ENCODE results near the gene PLEKHA1.

DNA sequence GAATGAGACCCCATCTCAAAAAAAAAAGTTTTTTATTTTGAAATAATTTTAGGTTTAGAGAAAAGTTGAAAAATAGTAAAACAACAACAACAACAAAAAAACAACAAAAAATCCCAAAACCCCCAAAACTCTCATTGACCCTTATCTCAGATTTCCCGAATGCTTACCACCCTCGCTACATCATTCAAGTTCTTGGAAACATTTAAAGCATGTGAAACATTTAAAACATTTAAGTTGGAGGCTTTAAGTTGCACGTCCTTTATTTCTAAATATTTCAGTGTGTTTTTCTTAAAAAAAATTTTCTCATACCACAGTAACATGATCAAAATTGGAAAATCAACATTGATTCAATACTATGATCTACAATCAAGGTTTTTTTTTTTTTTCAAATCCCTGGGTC, 79.6 kb downstream of the PLEKHA1 start:
- TF ChIP-seq, protein P1, sequence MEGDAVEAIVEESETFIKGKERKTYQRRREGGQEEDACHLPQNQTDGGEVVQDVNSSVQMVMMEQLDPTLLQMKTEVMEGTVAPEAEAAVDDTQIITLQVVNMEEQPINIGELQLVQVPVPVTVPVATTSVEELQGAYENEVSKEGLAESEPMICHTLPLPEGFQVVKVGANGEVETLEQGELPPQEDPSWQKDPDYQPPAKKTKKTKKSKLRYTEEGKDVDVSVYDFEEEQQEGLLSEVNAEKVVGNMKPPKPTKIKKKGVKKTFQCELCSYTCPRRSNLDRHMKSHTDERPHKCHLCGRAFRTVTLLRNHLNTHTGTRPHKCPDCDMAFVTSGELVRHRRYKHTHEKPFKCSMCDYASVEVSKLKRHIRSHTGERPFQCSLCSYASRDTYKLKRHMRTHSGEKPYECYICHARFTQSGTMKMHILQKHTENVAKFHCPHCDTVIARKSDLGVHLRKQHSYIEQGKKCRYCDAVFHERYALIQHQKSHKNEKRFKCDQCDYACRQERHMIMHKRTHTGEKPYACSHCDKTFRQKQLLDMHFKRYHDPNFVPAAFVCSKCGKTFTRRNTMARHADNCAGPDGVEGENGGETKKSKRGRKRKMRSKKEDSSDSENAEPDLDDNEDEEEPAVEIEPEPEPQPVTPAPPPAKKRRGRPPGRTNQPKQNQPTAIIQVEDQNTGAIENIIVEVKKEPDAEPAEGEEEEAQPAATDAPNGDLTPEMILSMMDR (IDR thresholded peaks at IDR 0.05) = no peak
- TF ChIP-seq POLR2AphosphoS5 (IDR thresholded peaks at IDR 0.05; ENCODE audit: insufficient read depth in 1 of 2, low read depth in 1 of 2) = no peak
- TF ChIP-seq POLR2A (IDR thresholded peaks at IDR 0.05) = no peak
